HG03066 (cell line): Measurements from ENCODE around the gene CFAP74.

Experiments
- ATAC-seq: cut with Tn5 transposase; IDR thresholded peaks from one replicate; pipeline ENCODE4 v1.9.1; 2021; ENCODE audit warnings: low read depth; ENCODE audit not compliant: unreplicated experiment

Gene CFAP74

DNA sequence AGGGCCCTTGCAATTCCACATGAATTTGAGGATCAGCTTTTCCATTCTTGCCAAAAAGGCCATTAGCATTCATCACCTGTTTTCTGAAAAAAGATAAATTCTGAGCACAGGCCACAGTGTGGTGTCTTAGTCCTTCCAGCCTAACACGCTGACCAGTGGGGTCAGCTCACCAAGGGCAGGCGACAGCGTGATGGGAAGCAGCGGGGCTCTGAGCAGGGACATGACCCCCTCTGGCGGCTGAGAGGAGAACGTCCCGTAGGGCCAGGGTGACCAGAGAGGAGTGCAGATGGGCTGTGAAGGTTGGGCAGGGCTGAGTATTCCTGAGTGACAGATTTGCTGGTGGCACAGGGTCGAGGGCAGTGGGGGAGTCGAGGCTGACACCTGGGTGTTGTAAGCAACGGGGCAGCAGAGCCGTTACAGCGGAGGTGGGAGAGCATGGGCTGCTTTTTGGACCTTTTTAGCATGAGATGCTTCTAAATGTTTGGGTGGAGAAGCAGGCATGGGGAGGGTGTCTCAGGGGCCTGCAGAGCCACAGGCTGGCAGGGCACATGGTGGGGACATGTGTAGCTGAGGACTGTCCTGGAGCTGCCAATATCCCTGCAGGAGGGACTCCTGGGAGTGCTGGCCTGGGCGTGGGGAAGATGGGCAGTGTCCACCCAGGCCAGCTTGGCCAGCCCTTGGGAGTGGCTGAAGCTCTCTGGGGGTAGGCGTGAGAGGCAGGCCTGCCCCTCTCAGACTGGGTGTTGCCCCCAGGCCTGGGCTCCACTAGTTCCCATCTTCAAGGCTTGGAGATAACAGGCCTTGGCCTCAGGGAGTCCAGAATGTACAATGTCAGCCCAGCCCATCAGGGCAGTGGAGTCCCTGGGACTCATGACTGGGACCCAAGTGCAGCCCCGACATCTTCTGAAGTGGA lies 97.1 kb downstream of the CFAP74 start:
- no peak for ATAC-seq

DNA sequence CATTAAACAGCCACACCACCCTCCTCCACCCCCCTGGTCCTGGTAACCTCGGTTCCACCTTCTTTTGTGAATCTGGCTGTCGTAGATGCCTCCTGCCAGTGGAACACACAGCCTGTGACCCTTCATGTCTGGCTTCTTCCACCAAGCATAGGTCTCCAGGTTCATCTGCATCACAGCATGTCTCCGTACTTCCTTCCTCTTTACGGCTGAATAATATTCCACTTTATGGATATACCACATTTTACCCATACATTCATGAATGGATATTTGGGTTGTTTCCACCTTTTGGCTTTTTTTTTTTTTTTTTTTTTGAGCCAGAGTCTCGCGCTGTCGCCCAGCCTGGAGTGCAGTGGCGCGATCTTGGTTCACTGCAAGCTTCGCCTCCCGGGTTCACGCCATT lies 100.4 kb downstream of the CFAP74 start:
- no peak for ATAC-seq

DNA sequence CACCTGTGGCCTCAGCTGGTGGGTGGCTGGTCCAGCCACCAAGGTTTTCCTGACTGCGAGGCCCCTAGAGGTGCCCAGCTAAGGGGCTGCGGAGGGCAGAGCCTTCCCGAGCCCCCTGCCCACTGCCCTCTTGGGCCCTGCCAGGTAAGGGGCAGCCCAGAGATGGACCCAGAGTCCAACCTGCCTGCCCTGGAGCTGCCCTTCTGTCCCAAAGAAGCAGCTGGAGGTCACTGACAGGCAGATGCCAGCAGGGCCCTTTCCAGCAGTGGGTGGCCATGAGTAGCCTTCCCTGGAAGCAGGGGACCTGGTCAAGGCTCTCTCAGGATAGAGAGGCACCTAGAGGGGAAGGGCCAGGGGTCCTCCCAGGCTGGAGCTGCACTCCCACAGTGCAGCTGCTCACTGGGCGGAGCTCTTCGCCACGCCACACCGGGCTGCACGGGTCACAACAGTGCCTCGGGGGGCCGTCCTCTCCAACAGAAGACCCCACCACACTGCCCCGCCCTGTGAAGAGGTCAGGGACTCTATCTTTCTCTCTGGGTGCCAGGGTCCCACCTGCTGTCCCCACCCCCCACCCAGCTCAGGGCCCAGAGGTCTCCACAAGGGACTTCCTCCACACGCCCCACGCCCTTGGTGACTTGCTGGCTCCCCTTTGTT lies 101.8 kb downstream of the CFAP74 start:
- no peak for ATAC-seq

DNA sequence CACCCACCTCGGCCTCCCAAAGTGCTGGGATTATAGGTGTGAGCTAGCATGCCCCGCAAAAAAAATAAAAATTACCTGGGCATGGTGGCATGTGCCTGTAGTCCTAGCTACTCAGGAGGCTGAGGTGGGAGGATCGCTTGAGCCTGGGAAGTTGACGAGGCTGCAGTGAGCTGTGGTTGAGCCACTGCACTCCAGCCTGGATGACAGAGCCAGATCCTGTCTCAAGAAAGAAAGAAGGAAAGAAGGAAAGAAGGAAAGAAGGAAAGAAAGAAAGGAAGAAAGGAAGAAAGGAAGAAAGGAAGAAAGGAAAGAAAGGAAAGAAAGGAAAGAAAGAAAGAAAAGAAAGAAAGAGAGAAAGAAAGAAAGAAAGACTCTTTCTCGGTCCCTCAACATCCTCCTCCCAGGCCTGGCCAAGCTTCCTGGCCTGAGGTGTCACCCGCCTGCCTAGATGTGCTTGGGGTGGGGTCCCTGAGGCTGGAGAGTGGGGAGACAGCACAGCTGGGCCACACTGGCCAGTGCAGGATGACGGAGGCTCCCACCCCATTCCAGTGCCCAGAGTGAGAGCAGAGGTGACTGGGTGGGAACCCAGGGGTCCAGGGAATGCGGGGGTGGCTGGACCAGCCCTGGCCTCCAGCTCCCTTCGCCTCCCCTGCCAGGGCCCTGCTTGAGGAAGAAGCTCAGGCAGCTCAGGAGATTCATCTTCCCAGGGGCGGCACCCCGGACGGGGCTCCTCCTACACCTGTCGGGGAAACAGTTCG lies 102.5 kb downstream of the CFAP74 start:
- no peak for ATAC-seq

DNA sequence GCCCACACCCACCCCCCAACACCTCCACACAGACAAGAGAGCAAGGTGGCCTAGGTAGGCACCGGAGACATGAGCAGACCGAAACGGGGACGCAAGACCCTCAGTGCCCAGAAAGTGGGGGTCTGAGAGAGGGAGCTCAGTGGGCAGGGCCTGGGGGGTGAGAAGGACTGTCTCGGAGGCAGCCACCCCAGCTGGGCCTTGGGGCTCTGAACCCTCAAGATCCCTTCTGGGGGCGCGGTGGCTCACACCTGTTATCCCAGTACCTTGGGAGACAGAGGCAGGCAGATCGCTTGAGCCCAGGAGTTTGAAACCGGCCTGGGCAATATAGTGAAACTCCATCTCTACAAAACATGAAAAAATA lies 103.6 kb downstream of the CFAP74 start:
- ATAC-seq = no peak

DNA sequence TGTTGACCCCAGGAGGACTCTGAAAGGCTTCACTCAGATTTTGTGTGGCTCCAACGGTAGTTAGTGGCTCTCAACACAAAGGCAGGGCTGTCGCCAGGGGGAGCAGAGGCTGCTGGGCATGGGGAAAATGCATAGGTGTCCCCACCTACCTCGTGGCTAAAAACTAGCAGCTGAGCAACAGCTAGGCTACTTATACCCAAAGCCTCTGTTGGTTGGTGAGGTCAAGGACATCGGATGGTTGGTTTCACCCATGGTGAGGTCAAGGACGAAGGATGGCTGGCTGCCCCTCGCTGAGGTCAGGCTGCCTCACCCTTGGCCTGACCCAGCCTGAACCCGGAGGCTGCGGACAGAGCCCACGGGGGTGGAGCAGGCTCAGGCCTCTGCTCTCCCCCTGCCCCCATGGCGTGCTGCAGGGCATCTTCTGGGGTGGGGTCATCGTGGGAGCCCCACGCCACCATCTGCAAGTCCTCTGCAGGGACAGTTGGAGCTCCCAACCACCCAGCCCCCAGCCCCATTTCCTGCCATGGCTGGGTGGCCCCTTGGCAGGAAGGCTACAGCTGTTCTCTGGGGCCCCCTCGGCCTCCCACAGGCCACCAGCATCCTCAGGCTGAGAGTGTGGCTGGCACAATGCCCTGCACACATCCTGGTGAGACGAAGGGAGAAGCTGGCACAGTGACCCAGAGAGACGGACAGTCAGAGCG lies 104.2 kb downstream of the CFAP74 start:
- no peak for ATAC-seq

DNA sequence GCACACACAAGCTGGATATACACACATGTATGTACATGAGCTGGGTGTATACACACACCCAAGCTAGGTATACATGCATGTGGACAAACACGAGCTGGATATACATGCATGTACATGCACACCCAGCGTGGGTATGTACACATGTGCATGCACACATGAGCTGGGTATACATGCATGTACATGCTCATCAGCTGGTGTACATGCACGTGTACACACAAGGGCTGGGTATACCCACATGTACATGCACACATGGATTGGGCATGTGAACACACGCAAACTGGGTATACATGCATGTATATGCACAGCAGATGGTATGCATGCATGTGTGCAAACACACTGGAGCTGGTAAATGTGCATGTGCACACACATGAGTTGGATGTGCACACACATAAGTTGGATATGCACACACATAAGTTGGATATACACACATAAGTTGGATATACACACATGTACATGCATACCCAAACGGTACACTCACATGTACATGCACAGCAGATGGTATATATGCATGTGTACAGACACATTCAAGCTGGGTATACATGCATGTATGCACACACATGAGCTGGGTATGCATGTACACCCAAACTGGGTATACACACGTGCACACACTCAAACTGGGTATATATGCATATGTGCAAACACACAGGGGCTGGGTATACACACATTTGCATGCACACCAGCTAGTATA lies 105.2 kb downstream of the CFAP74 start:
- ATAC-seq = no peak

DNA sequence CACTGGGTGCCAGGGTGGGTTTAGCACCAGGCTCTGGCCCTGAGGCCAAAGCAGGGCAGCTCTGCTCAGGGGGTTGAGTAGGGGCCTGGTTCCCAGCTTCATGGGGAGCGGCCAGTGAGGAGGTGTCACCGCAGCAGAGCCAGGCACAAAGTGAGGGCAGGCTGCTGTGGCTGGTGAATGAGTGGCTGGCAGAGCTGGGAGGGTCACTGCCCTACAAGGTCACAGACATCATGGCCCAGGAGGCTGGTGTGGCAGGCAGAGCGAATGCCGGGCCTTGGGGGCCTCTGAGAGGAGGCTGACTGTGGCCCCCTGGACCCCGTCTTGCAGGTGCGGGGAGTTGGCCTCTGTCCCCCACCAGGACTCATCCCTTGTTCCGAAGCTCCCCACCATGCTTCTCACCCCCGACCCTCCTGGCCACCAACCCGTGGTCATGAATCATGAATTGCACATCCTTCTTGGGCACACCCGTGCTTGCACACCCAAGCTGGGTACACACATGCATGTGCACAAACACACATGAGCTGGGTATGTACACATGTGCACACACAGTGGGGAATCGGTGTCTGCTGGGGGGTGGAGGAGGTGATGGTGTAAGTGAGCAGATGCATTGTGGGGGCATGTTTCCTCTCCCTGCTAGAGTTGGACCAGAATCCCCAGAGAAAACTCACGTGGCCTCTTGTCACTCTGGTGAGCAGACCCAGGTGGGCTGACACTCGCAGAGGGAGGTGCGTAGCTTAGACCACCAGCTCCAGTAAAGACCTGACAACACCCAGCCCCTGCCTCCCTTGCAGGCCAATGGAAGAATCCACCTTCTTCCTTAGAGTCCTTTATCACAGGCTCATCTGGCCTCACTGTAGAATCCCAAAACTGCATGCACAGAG lies 107.9 kb downstream of the CFAP74 start:
- no peak for ATAC-seq

DNA sequence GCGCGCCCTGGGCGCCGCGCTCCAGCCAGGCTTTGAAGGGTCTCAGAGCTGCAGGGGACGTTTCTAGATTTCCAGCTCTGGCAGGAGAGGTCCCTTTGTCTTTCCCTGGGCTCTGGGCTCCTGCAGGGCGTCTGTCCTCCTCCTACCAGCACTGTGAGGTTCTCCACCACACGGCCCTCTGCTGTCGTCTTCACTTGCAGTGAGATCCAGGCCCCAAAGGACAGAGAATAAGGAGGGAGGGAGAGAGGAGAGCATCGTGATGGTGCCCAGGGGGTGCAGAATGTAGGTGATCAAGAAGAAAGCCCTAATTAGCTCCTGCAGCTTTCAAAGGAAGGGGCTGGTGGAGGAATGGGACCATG lies 108.5 kb downstream of the CFAP74 start:
- no peak for ATAC-seq

DNA sequence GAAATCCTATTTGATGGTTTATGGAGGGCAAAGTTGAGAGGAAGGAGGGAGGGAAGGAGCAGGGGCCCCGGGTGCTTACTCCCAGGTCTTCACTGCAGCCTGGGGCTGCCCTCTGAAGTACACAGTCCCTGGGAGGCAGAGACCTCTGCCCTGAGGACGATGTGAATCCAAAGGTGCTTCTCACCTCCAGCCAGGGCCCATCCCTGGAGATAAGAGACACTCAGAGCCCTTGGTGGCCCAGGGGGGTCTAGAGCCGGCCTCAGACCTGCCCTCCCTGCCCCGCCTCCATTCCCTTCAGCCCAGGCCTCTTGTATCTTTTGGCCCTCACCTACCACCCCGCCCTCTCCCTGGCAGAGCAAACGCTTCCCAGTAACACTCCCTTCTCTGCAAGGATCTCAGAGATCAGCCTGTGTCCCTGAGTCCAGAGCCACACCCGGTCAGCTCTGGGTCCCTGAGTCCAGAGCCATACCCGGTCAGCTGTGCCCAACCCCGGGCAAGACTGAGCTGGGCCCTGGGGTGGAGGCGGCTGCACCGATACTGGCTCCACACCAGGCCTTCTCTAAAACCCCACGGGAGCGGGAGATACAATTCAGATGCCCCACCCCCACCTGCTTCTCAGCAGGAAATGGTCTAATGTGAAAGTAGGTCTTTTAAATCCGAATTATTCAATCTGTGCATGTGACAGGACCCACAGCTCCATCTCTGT lies 109.1 kb downstream of the CFAP74 start:
- no peak for ATAC-seq

DNA sequence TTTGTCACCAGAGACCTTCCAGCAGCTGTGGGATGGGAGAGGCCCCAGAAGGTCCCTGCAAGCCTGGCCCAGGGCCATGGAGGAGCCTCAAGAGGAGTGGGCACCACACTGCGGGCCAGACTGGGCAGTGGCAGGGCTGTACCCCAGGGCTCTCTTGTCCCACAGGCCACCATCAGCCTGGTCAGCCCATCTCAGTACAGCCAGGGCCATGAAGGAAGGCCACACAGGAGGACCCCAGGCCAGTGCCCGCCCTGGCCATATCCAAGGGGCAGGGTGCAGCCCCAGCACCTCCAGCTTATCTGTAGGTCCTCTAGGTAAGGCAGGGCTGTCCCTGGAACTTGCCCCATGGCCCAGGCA lies 109.6 kb downstream of the CFAP74 start:
- ATAC-seq = no peak

DNA sequence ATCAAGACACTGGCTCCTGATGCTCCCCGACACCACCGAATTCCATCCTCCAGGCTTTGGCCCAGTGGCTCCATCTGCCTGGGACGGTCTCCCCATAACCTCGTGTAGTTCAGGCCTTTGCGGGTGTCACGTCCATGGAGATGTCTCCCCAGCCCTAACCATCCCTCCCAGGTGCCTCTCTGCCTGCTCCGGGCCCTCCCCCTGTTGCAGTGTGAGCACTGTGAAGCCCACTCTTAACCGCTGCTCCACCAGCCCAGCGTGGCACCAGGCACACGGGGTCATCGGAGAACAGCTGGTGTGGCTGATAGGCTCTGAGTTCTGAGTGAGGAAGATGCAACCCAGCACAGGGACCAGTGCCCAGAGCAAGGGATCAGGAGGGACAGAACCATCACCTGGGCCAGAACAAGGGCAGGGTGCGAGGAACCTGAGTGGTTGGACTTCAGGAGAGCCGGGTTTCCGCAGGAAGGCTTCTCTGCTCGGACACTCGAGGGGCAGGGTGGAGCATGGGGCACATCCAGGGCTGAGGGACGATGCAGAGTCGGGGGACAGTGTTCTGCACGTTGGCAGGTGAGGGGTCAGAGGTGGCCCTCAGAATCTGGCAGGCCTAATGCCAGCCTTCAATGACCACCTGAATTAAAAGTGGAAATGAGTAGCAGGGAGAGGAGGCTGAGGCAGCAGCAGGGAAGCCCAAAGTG lies 110.1 kb downstream of the CFAP74 start:
- no peak for ATAC-seq

DNA sequence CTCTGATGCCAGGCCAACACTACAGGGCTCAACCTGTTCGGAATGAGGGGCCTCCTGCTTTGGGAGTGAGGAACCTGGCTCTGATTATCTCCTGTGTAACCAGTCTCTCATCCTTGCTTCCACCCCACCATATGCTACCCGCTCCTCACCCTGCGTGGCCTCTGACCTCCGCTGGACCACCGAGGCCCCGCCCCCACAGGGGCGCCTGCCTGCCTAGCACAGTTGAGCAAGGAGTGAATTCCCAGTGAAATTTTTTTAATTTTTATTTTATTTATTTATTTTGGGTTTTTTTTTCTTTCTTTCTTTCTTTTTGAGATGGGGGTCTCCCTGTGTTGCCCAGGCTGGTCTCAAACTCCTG lies 110.8 kb downstream of the CFAP74 start:
- no peak for ATAC-seq

DNA sequence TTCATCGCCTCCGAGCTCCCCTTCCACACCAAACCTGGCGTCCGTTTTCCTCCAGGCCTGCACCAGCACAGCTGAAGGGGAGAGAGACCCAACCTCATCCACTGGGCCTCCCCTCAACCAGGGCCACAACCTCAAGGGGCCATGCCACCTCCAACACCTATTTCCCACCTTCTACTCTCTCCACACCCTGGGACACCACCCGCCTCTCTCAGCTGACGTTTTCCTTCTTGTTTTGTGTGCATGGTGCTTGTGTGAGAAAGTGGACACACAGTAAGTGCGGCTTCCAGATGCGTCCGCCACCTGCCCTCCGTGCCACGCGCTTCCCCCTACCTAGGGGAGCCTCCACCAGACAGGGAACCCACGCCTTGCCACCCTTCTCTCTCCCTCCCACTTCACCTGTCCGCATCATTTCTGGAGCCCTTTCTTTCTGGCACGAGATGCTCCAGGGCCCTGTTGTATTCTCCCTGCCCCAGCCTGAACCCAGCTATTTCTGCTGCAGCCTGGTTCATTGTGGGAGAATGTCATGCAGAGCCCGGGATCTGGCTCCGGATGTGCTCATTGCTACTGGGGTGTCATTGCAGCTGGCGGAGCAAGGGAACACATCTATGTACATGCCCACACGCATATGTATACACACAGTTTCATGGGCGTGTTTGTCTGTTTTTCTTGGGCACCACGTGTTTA lies 111.4 kb downstream of the CFAP74 start:
- no peak for ATAC-seq

DNA sequence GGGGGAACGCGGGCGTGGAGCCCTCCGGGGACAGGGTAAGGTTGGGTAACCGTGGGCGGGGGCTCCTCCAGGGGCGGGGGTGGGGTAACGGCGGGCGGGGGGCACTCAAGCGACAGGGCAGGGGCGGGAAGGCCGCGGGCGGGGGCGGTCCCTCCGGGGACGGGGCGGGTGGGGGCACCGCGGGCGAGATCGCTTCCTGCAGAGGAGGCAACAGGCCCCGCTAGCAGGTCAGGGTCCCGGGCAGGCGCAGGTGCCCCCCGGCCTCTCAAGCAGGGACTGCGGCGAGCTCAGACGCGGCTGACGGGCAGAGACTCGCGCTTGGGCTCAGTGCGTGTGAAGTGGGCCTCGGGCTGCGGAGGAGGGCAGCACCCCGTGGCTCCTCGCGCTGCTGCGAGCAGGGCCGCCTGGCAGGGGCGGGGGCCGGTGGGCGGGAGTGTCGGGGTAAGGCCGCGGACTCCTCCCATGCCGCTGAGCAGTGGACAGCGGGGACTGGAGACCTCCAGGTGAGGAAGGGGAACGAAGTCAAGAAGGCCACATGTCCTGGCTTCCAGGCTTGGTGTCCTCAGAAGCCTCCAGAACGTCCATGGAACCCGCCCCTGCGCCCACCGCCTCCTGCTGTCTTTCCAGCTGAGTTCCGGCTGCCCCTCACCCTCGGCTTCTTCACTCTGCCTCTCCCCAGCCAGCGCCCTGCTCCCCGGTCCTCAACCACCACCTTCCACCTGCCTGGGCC lies 112.1 kb downstream of the CFAP74 start:
- peak; percentile 19 for ATAC-seq

DNA sequence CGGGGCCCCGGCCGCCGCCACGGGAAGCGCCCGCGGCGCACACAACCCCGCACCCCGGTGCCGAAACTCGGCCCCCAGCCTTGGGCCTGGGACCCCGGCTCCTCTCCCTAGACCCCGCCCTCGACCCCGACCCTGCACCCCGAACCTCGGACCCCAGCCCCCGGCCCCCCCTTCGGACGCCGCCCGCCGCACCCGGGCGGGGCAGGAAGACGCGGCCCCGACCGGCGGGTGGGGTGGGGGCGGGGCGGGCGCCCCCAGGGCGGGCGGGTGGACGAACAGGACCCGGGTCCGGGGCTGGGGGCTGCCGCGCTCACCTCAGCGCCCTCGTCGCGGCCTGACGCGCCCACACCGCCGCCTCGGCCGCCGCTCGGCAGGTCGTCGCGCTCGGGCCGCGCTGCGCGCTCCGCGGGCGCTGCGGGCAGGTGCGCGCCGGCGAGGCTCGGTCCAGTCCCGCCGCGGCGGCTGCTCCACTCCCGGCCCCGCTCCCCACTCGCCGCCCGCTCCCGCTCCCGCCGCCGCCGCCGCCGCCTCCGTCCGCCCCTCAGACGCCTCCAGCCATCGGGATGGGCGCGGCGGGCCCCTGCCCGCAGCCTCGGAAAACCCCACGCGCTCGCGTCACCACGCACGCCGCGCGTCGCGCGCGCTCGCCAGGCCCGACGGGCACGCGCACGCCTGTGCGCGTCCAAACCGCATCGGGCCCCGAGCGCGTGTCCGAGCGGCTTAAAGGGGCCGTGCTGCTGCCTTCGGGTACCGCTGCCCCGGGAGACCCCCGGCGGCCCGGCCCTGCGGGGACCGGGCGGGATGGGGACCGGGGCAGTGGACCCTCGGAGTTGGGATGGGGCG lies 112.9 kb downstream of the CFAP74 start, which contains the start of gene GNB1:
GNB1 (minus strand) TSS at position 582 of the 843 bp plus-strand sequence. CDS start 65,634 bp downstream, outside the sequence.
- peak; percentile 59 for ATAC-seq
